Transverse colon (tissue), 4 donors: ENCODE data around the gene FKRP.

ENCODE experiments used
- CTCF ChIP-seq, 5 experiments: fragments of 200-600 bp in 3 of 5; fragments of 450-650 bp in 2 of 5; sonication (generic) in 3 of 5; IDR thresholded peaks; 1 replicate in 2 of 5; 2 replicates in 3 of 5; pipeline ENCODE4 v1.5.1; 2016 to 2017; ENCODE audit warnings: antibody characterized with exemption in 5 of 5, inconsistent platforms in 3 of 5, mild to moderate bottlenecking in 2 of 5, moderate library complexity in 1 of 5
- POLR2A ChIP-seq: fragments of 450-650 bp; IDR thresholded peaks from one replicate; pipeline ENCODE4 v1.6.1; 2016; ENCODE audit warnings: antibody characterized with exemption, mild to moderate bottlenecking, moderate library complexity
- POLR2AphosphoS5 ChIP-seq, 3 donors: sonication (generic); formaldehyde crosslinking; IDR thresholded peaks; one replicate each; pipeline ENCODE4 v1.6.1; 2016; ENCODE audit warnings: antibody characterized with exemption in 3 of 3

DNA sequence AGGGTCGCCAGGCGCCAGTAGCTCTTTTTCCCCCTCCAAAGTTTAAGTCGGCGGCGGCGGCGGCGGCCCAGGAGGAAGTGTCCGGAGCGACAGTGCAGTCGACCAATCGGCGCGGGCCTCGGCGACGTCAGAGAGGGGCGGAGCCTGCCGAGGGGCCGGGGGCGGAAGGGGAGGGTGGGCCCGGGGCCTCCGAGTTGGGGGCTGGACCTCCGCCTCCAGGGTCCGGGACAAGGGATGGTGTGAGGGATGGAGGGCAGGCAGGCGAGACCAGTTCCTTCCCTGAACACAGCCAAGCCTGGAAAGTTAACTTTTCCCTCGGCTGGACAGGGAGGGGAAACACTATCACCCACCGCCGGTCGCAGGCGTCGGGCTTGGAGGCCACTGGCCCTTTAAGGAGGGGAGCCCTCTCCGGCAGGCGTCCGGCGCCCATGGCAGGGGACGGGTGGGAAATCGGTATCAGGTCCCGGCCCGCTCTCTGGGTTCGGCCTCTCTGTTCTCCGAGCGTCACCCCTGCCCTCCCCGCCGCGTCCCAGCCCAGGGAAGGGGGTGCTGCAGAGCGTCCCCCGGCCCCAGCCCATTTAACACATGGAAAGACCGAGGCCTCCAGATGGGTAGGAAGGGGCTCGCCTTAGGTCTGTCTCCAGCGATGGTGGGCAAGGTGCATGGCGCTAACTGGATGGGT, 28.7 kb upstream of the FKRP start, which contains the start of gene PRKD2:
- TF ChIP-seq POLR2AphosphoS5 (IDR thresholded peaks at IDR 0.05), result peak; percentile 48 to 79 (median 77)
- peak; percentile 48 for TF ChIP-seq POLR2A
- TF ChIP-seq CTCF (IDR thresholded peaks at IDR 0.05), result no peak
